COLO668 (cell line): ENCODE measurements around the gene PDCD2L.
"Not testable (repeated sequence)": the region's sequence is repeated elsewhere in the genome, so short reads cannot be mapped to it uniquely, and the experiment has no call there.

Source experiments
- DNase-seq: peaks from one replicate; lab custom pipeline; 2025; ENCODE audit not compliant: unreplicated experiment; lab: John Stamatoyannopoulos, UW

The PDCD2L gene

GRCh38 chr19:34461375-34462100 lies 57.3 kb downstream of the PDCD2L start:
- no peak for DNase-seq

- not testable (repeated sequence) for DNase-seq
Observed at GRCh38 chr19:34464785-34465184, 60.6 kb downstream of the PDCD2L start.

- DNase-seq = no peak
Observed at GRCh38 chr19:34468409-34468808, 64.2 kb downstream of the PDCD2L start.

- DNase-seq = not testable (repeated sequence)
Observed at GRCh38 chr19:34469026-34469425, 64.8 kb downstream of the PDCD2L start.

- no peak for DNase-seq
Observed at GRCh38 chr19:34471906-34472700, 67.9 kb downstream of the PDCD2L start.

GRCh38 chr19:34474233-34474989 lies 70.2 kb downstream of the PDCD2L start:
- no peak for DNase-seq

- no peak for DNase-seq
Observed at GRCh38 chr19:34475026-34475974, 71.1 kb downstream of the PDCD2L start.
